Astrocyte of the hippocampus (primary cell): ENCODE results near the gene HNRNPAB.

Experiments
- DNase-seq: peaks from one replicate; pipeline ENCODE4 v3.0.0; 2011; ENCODE audit warnings: low read depth, low spot score

The HNRNPAB gene

DNA sequence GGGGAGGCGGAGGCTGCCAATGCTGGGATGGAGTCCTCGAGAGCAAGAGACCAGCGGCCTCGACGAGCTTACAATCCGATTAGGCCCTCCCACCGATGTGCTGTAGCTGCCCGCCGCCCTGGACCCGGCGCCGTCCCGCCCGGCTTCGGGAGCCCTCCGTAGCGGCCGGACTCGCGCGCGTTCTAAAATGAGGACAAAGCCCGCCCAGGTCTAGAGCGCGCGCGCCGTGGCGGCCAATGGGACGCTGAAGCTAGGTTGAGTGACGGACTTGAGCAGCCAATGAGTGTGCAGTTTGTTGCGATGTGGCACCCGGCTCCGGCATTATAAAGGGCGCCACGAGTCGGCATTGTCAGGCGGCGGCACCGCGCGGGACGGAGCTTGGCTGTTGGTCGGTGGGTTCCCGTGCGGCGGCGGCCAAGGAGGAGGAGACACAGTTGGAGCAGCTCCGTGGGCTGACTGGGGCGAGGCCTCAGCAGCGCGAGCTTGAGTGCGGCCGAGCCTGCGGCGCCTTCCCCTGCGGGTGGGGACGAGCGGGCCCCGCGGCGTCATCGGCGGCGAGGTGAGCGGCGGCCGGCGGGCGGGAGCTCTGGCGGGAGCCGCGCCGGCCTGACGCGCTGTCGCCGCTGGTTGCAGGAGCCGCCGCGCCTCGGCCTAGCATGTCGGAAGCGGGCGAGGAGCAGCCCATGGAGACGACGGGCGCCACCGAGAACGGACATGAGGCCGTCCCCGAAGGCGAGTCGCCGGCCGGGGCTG, at the start of gene HNRNPAB:
Gene HNRNPAB, plus strand, starts transcription at position 352 of the 753 bp plus-strand sequence. Its CDS starts 305 bp downstream, at position 657.
- peak; percentile 98 for DNase-seq

DNA sequence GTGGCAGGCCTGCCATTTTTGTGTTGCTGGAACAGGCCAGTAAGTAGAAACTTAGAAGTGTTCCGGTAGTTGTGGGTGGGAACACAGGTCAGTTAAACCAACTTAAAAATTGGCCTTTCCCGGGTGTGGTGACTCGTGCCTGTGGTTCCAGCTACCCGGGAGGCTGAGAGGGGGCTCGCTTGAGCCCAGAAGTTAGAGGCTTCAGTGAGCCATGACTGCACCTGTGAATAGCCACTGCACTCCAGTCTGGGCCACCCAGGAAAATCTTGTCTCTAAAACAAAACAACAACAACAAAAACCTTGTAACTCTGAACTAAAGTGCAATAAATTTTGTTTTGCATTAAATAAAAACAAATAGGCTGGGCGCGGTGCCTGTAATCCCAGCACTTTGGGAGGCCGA, 49.3 kb upstream of the HNRNPAB start:
- no peak for DNase-seq

DNA sequence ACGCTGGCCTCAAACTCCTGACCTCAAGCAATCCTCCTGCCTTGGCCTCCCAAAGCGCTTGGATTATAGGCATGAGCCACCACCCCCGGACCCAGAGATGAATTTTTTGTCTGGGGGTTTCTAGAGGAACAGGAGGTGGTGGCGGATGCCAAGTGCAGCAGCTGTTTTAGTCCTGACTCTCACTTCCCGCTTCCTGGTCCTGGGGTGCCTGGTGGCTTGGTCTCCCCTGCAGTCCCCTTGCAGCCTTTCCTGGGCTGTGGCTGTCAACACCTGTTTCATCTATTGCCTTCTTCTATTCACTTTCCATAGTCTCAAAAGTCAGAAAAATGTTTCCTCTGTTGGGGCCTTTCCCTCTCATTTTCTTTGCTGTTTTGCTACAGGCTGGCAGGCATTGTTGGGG, 44.2 kb upstream of the HNRNPAB start:
- DNase-seq: no peak

DNA sequence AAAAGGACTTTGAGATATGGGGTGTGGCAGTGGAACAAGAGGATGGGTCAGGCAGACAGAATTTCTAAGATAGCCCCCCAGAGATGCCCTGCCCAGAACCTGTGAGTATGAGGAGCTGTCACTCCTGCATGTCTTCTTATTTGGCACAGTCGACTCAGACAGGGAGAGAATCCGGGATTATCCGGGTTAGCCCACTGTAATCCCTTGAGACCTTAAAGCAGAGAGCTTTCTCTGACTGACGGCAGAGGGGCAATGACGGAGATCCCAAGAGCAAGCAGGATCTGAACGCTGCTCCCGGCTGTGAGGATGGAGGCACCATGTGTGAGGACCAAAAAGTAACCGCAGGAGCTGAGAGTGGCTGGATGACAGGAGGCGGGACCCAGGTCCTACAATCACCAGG, 41.9 kb upstream of the HNRNPAB start:
- no peak for DNase-seq

DNA sequence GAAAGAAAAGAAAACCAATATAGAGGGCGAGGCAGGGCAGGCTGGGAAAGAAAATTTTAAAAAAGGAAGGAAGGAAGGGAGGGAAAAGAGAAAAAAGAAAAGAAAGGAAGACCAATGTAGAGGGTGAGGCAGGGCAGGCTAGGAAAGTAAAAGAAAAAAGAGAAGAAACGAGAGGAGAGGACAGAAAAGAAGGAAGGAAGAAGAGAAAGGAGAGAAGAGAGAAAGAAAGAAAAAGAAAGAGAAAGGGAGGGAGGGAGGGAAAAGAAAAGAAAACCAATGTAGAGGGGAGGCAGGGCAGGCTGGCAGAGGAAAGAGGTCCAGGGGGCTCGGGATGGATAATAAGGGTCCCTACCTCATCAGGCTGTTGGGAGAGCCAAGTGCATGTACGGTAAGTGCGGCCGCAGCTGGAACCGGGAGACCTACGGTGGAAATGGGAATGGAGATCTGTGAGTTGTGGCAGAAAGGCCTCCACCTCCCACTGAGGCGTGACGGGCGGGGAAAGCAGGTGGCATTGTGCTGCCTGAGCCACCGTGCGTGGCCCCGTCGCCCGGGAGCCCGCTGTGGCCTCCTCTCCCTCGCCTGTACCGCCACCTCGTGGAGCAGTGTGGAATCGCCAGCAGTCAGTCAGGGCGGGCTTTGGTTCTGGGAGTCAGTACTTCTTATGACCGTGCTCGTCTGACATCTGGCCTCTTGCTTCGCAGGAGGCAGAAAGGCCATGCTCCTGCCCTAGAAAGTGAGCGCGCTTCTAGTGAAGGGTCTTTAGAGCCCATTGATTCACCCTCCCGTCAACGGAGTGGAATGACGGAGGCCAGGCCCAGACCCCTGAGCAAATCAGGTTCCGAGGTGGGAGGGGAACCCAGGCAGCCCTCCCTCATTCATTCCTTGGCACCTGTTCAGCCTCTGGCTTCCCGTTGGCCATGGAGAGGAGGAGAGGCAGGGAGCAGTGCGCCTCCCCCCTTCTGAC, 40.3 kb upstream of the HNRNPAB start:
- DNase-seq: peak; percentile 88

DNA sequence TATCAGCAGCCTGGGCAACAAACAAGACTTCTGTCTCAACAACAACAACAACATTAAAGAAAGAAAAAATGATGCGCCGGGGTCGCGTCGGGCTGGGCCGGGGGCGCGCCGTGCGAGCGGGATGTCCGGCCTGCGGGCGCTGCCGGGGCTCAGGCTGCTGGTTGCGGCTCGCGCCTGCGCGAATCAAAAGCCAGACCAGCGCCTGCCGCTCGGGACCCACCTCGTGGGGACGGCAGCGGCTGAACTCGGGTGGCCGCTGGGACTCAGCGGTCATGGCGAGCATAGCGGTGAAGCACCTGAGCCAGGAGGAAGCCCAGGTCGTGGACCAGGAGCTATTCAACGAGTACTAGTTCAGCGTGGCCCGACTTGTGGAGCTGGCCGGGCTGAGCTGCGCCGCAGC, 38.8 kb upstream of the HNRNPAB start:
- DNase-seq: no peak

DNA sequence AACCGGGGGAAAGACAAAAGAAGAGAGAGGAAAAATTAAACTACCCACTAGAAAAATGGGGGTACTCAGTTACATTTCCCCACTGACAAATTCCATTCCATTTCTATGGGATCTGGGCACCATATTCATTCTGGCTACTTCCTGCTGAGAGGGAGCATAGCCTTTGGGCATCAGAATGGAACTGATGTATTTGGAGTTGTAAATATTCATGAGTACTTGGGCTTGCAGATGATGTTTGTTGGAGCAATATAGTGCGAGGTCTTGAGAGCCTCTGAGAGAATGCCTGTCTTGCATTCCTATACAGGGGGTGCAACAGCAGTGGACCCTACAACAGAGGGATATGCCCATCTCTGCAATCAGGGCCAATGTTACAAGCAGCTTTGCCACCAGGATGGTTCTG, 33.9 kb upstream of the HNRNPAB start:
- DNase-seq: no peak

DNA sequence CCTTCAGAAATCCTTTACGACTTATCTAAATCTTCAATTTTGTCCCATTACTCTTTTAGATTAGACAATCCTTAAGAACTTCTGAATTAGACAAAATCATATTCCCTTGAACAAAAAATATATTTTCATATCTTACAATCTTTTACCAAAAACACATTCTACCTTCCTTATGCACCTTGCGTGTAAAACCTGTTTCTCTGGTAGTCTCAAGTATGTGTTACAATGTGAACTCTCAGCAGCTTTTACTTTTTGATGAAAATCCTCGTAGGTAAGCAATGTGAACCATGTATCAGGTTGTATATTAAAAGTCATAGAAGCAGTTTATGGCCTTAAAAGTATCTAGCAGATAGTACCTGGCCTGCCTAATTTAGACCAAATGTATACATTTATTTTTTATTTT, 29.9 kb upstream of the HNRNPAB start:
- DNase-seq: no peak

DNA sequence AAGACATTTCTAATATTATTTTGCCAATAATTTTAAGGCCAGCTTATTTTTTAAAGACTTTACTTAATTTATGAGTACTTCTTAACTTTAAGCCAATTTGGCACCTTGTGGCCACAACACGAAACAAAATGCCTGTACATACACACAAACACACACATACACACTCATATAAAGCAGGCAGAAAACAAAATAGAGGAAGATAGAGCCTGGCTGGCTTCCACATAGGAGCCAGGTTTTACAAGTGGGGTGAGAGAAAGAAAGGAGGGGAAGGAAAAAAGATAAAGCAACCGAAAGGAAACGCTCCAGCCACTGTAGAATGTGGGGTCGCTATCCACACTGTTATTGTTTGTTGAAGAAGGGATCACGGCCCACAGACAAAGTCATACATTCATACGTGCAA, 27.5 kb upstream of the HNRNPAB start:
- DNase-seq: no peak

DNA sequence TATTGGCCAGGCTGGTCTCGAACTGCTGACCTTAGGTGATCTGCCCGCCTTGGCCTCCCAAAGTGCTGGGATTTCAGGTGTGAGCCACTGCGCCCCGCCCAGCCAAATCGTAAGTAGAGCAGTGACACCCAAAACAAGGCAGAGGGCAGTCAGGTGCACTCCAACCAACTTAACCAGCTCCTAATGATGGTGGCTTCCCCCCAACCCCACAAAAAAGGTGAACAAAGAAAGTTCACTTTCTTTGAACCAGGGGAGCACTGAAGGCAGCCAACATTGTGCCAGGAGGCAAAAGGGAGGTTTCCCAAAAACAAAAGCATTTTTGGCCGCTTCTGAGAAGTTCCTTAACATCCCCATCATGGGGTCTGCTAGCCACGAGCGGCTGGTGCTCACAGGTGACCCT, 26.8 kb upstream of the HNRNPAB start:
- no peak for DNase-seq

DNA sequence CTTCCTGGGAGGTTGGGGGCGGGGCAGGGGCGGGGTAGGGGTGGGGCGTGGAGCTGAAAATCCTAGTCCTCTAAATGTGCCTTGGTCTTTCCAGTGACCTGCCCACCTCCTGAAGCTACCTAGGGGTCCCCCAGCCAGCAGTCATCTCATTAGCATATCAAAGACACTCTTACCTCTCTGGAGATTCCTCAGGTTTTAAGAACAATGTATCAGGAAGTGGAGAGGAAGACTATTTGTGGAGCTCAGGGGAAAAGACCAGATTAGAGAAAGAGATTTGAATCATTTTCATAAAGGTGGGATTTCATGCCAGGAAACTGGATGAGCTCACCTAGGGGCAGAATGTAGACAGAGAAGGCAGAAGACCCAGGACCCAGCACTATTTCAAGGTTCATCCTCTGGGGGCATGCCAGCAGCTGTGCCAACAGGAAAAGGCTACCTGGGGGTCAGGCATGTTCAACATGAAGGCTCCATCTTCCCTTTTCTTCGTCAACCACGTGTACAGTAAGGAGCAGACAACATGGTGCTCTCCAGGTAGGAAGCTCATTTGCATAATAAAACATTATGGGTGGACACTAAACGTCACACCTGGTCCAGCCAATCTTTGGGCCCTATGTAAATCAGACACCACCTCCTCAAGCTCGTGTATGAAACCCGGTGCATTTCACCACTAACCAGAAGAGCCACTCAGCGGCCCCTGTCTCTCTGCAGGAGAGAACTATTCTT, 24.0 kb upstream of the HNRNPAB start:
- DNase-seq: no peak

DNA sequence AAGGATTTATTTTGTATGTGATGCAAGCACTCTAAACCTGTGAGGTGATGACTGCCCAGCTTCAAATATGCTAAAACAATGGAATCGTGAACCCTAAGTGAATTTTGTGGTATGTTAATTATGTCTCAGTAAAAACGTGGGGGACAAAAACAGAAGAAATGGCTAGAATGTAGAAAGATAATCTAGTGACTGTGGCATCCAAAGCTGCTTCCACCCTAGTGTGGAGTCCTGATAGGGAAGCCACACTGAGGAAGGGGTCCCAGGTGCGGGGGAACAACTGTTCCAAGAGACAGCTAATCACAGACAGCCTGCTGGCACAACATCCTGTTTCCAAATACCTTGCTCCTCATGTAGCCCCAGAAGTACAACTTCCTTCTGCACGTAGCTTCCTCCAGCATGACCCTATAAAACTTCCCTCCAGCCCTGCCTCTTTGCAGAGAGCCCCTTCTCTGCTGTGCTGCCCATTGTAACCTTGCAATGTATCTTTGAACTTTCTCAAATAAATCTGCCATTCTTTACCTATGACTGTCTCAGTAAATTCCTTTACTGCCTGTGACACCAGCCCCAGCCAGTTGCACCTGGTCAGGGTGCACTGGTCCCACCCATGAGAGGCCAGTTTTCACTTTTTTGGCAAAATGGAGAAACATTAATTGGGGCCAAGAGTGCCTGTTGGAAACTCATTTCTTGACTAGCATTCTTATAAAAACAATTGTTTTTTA, 22.0 kb upstream of the HNRNPAB start:
- DNase-seq: no peak

DNA sequence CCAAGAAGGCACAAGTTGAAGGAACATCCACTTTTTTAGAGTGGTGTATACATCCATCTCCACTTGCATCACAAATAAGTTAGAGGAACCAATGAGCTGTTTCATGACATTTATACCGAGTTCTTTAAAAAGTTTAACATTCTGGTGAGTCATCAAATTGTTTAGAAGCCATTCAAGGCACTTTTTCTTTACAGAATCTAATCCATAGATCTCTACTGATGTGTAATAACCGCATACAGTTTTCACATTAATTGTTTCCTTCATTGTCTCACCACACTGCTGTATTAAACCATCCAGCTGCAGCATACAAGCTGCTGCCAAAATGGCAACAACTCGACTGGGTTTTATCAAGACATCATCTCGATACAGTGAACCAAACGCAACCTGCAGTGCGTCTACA, 17.9 kb upstream of the HNRNPAB start:
- DNase-seq: no peak

DNA sequence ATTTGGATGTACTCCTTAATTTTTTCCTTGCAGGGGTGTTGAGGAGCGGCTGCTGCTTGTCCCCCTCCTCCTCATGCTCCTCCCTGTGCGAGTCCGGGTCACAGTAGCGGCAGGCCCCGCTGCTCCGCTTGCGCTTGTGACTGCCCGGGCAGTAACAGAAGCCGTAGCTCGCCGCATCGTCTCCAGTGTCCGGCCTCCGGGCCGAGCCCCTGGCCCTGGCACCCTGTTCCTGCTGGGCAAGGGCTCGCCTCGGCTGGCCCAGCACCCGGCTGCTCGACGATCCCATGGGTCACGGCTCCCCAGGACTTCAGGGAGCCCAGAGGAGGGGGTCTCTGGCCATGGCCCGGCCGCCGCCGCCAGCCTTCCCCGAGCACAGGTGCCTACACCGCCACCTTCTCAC, 17.3 kb upstream of the HNRNPAB start, which contains the start of gene GMCL2:
Gene GMCL2, minus strand, starts transcription at position 358 of the 400 bp plus-strand sequence. Its CDS starts 72 bp downstream, at position 286.
- DNase-seq: no peak

DNA sequence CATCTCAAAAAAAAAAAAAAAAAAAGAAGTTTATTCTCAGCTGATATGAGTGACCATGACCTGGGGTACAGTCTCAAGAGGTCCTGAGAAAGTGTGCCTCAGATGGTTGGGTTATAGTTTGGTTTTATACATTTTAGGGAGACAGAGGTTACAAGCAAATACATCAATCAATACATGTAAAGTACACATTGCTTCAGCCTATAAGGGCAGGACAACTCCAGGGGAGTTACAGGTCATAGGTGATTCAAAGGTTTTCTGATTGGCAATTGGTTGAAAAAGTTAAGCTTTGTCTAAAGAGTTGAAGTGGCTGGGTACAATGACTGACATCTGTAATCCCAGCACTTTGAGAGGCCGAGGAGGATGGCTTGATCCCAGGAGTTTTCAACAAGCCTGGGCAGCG, 14.9 kb upstream of the HNRNPAB start:
- DNase-seq: no peak

DNA sequence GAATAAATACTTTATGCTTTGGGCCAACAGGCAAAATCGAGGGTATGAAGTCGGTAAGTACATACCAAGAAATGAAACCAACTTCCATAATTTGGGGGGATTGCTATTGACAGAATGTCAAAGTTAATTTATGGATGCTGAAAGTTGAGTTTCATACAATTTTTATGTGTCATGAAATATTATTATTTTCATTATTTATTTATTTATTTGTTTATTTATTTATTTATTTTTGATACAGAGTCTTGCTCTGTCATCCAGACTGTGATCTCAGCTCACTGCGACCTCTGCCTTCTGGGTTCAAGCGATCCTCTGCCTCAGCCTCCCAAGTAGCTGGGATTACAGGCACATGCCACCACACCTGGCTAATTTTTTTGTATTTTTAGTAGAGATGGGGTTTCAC, 12.7 kb upstream of the HNRNPAB start:
- DNase-seq: no peak

DNA sequence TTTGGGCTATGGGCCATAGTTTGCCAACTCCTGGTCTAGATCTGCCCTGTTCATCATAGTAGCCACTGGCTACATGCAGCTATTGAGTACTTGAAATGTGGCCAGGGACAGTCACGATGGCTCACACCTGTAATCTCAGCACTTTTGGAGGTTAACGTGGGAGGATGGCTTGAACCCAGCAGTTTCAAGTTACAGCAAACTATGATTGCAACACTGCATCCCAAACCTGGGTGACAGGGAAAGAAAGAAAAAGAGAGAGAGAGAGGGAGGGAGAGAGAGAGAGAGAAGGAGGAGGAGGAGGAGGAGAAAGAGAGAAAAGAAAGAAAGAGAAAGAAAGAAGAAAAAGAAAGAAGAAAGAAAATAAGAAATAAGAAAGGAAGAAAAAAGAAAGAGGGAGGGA, 12.1 kb upstream of the HNRNPAB start:
- no peak for DNase-seq

DNA sequence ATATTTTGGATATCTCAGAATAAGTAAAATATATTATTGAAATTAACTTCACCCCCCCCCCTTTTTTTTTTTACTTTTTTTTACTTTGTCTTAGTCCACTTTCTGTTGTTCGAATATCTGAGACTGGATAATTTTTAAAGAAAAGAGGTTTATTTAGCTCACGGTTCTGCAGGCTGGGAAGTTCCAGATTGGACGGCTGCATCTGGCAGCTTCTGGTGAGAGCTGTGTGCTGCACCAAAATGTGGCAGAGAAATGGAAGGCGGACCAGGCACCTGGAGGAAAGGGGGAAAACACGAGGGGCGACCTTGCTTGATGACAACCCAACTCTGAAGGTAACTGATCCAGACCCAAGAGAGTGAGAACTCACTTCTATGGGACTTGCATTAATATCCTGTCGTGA, 11.5 kb upstream of the HNRNPAB start:
- DNase-seq: no peak

DNA sequence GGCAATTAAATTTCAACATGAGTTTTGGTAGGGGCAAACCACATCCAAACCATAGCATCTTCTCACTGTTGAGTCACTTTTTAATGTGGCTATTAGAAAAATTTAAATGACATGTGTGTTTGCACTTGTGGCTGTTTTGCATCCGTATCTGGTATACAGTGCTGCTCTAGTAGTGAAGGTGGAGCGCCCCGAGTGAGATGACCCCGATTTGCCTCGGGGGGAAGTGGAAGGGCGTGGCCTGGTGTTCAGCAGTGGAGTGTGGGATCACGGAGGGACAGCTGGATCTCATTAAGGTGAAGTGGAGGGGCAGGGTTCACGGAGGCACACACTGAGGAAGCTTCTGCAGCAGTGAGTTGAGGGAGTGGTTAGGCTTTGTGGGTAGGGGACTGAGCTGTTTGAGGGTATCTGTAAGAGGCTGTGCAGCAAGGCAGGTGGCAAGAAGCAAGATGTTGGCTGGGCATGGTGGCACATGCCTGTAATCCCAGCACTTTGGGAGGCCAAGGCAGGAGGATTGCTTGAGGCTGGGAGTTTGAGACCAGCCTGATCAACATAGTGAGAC, 11.0 kb upstream of the HNRNPAB start:
- DNase-seq: no peak

DNA sequence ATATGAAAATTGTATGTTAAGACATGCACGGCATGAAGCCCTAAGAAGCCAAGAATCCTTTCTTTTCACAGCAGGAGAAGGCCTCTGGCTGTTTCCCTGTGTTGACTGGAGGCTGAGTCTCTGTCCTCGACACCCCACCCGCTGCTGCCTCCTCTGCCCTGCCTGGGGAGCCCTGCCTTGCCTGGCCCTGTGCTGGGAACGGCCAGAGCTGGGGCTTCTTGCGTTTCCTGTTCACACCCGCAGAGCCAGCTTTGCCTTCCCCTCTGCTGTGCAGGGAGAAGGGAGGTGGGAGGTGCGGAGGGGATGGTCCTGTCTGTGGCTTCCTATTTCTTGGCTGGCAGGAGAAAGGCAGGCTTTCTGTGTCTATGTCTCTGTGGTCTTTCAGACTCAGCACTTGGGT, 10.3 kb upstream of the HNRNPAB start:
- no peak for DNase-seq

DNA sequence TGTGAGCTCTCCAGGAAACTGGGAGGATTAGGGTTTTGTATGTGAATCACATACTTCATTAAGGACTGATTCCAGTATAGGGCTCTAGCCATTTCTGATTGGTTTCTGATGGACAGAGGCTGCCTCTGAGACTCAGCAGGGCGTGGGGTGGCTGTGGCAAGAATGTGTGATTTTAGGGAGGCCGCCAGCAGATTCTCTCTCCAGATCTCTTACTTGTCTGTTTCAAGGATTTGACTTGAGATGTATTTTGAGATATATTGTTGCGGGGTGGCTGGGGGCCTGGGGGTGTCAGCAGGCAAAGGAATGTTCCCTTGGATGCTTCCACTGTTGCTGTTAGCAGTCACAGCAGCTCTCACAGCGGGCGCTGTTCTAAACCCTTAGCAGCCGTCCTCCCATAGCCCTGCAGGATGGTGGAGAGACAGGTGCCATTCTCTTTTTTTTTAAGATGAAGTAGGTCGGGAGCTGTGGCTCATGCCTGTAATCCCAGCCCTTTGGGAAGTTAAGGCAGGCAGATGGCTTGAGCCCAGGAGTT, 8.0 kb upstream of the HNRNPAB start:
- no peak for DNase-seq
